Measurements from ENCODE around the gene PHF24.

DNA sequence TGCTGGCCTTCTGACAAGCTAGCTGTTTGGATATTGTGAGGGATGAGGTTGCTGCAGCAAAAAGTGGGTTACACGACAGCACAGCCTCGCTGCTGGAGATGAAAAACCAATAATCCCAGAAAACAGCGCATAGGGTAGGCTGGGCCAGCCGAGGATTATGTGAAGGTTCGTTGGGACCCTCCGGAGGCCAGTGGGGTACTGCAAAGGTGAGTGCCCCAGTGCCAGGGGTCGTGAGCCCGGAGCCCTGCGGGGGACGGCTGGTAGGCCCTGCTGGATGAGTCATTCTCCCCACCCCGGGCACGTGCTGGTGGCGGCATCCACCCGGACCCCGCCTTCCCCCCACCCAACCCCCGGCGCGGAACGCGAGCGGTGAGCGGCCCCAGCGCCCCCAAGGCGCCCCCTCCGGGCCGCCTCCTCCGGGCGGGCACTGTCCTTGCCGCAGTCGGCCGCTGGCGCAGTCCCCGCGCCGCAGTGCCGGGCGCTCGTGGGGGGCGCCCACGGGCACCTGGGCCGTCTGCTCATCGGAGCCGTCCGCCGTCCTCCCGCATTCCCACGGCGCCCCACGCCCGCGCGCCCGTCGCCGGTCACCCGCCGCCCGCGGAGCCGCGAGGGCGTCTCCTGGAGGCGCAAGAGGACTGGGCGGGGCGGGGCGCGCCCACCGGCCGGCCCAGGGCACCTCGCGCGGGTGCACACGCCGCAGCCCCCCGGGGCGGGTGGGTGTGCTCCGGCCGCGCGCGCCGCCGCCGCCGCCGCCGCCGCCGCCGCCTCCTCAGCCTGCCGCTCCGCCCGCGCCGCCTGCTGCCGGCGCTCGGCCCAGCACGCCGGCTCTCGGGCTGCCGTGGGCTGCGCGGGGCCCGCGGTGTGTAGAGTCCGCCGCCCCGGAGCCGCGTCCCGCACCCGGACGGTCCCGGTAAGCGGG lies at the start of gene PHF24:
- TF ChIP-seq, protein P1, sequence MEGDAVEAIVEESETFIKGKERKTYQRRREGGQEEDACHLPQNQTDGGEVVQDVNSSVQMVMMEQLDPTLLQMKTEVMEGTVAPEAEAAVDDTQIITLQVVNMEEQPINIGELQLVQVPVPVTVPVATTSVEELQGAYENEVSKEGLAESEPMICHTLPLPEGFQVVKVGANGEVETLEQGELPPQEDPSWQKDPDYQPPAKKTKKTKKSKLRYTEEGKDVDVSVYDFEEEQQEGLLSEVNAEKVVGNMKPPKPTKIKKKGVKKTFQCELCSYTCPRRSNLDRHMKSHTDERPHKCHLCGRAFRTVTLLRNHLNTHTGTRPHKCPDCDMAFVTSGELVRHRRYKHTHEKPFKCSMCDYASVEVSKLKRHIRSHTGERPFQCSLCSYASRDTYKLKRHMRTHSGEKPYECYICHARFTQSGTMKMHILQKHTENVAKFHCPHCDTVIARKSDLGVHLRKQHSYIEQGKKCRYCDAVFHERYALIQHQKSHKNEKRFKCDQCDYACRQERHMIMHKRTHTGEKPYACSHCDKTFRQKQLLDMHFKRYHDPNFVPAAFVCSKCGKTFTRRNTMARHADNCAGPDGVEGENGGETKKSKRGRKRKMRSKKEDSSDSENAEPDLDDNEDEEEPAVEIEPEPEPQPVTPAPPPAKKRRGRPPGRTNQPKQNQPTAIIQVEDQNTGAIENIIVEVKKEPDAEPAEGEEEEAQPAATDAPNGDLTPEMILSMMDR (tag by site-specific recombination; IDR thresholded peaks at IDR 0.05): no peak
- no peak for TF ChIP-seq TCF7L2 (IDR thresholded peaks at IDR 0.05; ENCODE audit: borderline replicate concordance, low read depth, low read length)
- TF ChIP-seq ZNF292 (tag by site-specific recombination; IDR thresholded peaks at IDR 0.05; ENCODE audit: borderline replicate concordance, low read depth): no peak
- no peak for TF ChIP-seq ZFP37 (tag by site-specific recombination; IDR thresholded peaks at IDR 0.05)
- TF ChIP-seq, protein P2, sequence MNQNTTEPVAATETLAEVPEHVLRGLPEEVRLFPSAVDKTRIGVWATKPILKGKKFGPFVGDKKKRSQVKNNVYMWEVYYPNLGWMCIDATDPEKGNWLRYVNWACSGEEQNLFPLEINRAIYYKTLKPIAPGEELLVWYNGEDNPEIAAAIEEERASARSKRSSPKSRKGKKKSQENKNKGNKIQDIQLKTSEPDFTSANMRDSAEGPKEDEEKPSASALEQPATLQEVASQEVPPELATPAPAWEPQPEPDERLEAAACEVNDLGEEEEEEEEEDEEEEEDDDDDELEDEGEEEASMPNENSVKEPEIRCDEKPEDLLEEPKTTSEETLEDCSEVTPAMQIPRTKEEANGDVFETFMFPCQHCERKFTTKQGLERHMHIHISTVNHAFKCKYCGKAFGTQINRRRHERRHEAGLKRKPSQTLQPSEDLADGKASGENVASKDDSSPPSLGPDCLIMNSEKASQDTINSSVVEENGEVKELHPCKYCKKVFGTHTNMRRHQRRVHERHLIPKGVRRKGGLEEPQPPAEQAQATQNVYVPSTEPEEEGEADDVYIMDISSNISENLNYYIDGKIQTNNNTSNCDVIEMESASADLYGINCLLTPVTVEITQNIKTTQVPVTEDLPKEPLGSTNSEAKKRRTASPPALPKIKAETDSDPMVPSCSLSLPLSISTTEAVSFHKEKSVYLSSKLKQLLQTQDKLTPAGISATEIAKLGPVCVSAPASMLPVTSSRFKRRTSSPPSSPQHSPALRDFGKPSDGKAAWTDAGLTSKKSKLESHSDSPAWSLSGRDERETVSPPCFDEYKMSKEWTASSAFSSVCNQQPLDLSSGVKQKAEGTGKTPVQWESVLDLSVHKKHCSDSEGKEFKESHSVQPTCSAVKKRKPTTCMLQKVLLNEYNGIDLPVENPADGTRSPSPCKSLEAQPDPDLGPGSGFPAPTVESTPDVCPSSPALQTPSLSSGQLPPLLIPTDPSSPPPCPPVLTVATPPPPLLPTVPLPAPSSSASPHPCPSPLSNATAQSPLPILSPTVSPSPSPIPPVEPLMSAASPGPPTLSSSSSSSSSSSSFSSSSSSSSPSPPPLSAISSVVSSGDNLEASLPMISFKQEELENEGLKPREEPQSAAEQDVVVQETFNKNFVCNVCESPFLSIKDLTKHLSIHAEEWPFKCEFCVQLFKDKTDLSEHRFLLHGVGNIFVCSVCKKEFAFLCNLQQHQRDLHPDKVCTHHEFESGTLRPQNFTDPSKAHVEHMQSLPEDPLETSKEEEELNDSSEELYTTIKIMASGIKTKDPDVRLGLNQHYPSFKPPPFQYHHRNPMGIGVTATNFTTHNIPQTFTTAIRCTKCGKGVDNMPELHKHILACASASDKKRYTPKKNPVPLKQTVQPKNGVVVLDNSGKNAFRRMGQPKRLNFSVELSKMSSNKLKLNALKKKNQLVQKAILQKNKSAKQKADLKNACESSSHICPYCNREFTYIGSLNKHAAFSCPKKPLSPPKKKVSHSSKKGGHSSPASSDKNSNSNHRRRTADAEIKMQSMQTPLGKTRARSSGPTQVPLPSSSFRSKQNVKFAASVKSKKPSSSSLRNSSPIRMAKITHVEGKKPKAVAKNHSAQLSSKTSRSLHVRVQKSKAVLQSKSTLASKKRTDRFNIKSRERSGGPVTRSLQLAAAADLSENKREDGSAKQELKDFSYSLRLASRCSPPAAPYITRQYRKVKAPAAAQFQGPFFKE (tag by site-specific recombination; IDR thresholded peaks at IDR 0.05; ENCODE audit: borderline replicate concordance): no peak
